GM18519 (cell line): ENCODE measurements around the gene ZNF638.

Experiments used
- ATAC-seq: cut with Tn5 transposase; IDR thresholded peaks from one replicate; pipeline ENCODE4 v1.9.1; 2021; ENCODE audit warnings: mild to moderate bottlenecking, moderate library complexity; ENCODE audit not compliant: unreplicated experiment, low FRiP score

Gene ZNF638

DNA sequence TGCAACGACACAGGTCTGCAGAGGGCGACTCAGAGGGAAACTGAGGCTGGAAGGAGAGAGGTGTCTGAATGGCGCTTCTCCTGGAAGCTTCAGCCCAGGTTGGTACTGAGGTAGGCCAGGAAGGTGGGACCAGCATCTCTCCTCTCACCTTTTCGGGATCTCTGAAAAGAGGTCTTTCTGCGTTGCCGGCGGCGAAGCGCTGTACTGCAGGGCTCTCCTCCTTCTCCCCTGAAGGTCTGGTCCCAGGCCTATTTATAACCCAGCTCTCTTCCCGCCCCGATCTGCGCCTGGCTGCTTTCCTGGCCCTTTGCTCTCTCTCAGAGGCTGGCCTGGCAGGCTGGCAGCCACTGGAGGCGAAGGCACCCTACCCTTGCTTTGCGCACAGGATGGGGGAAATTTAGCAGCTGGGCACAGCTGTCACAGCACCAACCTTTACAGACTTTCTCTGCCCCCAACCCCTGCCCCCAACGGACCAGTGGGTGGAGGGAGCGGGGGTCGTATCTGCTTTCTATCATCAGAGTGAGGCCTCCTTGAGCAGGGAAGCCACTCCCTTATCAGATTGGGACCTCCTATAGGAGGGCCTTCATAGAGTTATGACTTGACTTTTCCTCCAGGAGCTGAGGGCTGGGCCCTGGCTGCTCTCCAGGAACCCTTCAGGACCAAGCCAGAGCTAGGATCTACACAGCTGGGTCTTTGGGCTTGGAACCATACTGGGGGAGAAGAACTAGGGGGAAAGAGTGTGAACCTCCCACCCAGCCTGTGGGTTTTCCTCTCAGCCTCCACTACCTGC, 122.8 kb downstream of the ZNF638 start:
- ATAC-seq = no peak

DNA sequence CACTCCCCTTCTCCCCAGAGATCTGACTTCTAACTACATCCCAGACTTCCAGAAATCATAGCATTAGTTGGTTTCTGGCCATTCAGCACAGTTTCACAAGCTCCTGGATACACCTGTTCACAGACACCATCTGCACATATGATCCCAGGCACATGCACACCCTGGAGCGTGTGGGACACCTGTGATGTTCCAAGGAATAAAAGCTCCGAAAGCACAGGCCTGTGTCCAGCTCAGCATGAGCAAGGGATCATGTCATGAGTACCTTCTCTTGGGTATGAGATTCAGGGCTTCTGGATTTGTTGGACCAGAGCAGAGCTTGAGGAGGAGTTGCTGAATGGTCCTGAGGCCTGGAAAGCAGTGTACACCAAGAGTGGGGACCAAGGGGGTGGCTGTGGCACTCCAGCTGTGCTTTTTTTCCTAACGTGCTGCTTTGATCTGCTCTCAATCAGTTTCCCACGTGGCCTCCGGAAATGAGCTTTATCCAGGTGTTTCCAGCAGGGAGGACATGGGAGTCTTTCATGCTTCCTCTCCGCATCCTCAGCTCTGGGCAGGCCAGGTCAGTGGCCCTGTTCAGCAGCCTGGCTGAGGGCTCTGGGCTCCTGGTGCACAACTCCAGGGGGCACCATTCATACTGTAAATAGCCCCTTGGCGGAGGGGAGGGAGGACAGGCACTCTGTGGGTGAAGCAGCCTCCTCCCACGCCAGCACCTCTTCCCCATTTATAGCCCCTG, 123.6 kb downstream of the ZNF638 start:
- ATAC-seq = no peak

DNA sequence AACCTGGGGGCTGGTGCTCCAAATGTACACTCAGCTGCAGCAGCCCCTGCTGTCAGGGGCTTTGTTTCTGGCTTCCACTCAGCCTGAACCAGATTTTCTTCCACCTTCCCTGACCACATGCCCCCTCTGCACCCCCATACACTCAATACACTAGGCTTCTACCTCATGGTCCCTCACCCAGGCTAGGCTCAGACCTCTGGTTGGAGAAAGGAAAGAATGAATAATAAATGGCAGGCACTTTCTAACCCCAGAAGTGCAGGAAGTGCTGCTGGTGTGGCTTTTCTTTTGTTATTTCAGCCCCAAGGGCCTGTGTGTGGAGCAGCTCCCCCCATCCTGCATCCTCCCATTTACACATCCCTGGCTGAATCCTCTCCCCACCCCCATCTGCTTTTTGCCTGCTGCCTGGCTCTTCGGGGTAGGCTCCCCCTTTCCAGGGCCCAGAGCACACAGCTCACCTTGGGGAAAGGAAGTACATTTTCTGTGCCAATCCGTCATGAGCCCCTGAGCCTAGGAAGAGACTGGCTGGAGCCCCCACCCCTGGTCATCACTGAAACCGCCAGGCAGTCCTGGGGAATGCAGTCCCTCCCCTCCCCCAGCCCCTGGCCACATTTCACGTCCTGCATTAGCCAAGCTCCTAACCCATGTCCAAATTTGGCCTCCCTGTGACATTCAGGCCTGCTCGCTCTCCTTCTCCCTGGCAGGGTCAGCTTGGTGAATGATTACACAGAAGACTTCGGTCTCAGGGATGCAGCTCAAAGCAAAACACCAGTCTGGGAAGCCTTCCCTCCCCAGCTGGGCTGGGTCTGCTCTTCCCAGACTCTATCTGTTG, 124.4 kb downstream of the ZNF638 start:
- ATAC-seq = no peak

DNA sequence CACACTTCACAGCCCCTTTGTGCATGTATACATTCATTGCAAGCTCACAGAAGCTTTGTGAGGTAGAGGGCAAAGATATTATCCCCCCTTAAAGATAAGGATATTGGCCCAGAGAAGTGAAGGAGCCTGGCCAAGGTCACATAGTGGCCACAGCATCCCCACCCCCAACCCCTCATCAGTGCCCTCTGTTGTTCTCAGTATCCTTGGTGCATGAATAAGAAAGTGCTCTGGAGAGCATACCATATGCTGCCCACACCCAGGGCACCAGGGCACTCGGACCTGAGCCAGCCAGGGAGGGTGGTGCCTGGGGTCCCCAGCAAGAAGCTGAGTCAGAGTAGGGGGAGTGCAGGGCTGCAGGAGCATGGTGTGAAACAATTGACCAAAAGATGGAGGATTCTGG, 125.0 kb downstream of the ZNF638 start:
- ATAC-seq = no peak

GRCh38 chr2:71457123-71457915, 125.7 kb downstream of the ZNF638 start:
- ATAC-seq = no peak

GRCh38 chr2:71457923-71458322, 126.3 kb downstream of the ZNF638 start:
- no peak for ATAC-seq

DNA sequence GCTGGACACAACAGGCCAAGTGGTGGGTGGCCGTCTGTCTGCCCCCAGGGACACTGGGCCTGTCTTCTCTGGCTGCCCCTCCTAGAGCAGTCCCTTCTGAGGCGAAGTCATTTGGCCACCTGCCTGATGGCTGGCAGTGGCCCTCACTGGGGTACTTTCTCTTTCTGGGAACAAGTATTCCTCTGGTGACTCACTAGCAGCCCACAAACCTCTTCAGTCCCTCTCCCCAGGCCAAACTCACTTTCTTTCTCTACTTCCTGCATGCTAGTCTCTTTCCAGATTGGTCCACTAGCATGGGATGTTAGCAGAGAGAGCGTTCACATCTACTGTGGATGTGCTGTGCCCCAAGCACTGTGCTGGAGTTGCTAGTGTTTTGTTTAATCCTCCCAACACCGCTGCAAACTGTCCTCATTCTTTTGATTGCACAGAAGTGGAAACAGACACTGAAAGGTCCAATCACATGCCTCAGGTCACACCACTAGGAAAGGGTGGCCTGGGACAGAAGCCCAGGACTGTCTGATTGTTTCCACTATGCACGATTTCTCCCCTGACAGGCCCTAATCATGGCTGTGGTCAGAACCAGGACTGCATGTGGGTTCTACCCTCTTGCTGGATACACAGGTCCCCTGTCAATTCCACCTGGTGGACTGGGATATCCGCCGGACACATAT, 127.0 kb downstream of the ZNF638 start:
- no peak for ATAC-seq

DNA sequence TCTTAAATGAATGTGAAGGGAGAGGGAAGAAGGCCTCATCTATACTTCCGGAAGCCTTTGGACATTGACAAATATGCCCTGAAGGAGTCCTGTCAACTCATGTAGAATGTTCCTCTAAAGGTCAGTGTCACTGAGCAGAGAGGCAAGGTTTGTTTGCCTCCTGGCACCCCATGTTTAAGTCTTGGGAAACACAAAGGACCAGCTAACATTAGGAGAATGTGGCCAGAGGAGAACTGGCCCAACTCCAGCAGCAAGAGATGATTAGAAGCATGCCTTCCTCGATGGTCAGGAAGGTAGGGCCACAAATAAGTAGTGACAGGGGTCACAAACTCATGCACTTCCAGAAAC, 127.5 kb downstream of the ZNF638 start:
- no peak for ATAC-seq

DNA sequence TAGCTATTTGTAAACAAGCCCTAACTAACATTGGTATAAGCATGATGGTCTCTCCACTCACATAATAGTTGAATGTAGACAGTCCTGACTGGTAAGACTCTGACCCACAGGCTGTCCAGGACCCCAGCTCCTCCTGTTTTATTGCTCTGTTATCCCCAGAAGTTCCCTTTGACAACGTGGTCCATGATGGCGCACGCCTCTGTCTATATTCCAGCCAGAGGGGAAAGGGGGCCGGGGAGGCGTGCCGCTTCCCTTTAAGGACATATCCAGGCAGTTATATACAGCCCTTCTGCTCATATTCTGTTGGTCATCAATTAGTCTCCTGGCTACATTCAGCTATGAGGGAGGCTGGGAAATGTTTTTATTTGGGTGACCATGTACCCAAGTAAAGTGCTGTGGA, 128.5 kb downstream of the ZNF638 start:
- no peak for ATAC-seq

DNA sequence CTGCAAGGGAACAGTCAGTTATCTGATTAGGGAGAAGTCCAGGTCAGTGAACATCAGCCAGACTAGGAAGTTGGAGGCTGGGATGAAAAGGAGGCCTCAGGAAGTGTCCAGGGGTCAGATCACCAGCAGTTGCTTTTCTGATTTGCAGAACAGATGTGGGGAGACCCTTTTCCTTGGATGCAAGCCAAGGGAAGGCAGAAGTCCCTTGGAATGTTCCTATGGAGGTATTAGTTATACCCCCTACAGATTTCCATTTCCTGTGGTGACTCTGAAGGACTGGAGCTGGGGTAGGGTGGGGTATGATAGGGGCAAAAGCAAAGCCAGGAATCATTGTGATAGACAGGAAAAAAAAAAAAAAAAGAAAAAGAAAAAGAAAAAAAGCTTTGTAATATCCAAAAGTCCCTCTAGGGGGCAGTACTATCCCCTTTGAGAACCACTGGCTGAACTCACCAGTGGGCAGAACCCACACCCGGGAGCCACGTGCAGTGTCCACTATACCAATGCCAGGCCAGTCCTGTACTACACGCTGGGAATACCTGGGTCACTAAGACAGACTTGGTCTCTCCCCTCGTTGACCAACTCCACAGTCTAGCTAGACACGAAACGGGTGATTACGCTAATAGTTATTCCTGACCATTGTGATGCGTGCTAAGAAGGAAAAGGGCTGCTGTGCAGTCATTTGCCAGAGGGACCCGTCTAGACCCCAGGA, 129.2 kb downstream of the ZNF638 start:
- ATAC-seq = no peak

DNA sequence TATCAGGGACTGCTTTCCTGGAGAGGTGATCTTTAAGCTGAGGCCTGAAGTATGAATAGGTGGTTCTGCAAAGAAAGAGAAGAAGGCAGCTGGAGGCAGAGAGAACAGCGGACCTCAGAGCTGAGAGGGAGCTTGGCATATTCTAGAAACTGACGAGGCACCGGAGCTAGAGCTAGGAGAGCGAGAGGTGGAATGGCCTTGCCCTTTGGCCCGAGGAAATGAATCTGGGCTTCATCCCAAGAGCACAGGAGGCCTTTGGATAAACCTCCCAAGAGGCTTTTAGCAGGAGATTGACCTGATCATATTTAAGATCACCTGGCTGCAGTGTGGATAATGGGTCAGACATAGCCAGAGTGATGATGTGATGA, 129.7 kb downstream of the ZNF638 start:
- ATAC-seq = no peak

GRCh38 chr2:71462056-71462605, 130.5 kb downstream of the ZNF638 start:
- ATAC-seq = no peak

- ATAC-seq = no peak
These were observed 131.2 kb downstream of the ZNF638 start for GRCh38 chr2:71462641-71463341.

DNA sequence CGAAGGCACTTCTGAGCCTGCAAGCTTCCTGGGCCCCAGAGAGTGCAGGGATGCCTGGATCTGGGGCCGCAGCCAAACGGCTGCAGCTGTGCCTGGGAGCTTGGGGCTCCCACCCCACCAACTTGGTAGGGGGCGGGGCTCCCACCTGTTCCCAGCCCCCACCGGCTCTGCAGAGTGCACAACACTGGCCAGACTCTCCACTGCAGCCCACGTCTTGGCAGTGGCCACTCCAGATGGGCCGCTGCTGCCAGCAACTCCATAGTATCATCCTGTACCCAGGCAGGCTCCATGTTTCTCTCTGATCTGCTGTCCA, 131.7 kb downstream of the ZNF638 start:
- no peak for ATAC-seq

DNA sequence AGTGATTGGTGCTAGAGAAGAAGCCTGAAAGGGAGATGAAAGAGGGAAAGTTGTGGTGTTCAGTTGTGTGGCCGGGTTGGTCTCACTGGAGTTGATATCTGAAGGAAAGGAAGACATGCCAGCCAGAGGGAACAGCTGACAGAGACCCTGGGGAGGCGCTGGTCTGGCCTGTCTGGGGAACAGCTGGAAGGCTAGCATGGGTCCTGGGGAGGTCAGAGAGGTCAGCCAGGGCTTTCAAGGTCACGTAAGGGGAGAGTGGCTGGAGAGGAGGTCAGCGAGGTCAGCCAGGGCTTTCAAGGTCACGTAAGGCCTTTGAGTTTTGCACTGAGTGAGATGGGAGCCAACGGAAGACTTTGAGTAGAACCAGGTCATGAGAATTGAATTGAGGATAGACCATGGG, 132.8 kb downstream of the ZNF638 start:
- ATAC-seq = no peak

- ATAC-seq = no peak
These were observed 133.8 kb downstream of the ZNF638 start for GRCh38 chr2:71465356-71465755.

DNA sequence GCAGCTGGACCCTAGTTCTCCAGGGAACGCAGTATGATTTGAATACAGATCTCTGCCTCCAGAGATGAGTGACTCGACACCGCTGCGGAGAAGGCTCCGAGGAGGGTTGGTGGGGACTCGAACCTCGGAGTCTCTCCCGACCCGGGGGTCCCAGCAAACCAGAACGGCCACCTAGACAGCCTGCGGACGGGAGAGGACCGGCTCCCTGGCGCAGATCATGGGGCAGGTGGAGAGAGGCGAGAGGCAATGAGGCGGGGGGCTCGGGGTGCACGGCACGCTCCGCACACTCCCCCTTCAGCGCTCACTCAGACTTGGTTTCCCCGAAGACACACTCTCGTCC, 134.3 kb downstream of the ZNF638 start:
- ATAC-seq = no peak

DNA sequence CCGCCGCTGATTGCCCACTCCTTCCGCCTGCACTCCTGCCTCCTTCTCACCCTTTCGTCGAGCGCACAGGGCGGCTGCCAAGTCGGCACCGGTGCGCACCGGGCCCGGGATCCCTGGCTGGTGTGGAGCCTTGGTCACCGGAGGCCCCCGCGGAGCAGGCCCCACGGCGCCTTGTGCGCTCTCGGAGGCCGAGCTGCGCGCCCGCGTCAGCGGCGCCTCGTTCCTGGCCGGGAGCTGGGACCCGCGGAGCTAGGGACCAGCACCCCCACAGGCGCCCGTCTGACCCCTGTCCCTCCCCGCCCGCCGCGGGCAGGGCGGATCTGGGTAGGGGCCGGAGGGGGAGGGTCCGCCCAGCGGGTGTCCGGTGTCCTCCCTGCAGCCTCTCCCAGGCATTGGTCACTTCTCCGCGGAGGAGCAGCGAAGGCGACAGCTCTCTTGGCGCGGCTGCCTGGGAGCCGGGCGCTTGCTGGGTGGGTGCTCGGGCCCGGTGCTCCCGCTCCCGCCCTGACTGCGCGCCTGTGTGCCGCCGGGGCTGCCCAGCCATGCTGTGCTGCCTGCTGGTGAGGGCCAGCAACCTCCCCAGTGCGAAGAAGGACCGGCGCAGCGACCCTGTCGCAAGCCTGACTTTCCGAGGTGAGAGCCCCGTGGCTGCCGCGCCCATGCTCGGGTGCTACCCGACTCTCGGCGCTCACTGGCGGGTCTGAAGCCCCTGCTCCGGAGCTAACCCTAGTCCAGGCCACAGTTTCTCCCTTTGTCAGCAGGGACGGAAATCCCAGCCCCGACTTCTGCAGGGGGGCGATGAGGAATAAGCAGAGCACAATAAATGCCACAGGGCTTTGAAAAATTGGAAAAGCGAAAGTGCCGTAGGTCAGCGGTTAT, 135.0 kb downstream of the ZNF638 start:
- no peak for ATAC-seq
